NCI-H2029 treated with DMSO at 0.1 percent for 48 hours (cell line): Measurements from ENCODE around the gene CEP95.
"Not testable (repeated sequence)": the region's sequence is repeated elsewhere in the genome, so short reads cannot be mapped to it uniquely, and the experiment has no call there.

Source experiments
- DNase-seq: peaks from one replicate; lab custom pipeline; 2025; lab: John Stamatoyannopoulos, UW

Gene CEP95

DNA sequence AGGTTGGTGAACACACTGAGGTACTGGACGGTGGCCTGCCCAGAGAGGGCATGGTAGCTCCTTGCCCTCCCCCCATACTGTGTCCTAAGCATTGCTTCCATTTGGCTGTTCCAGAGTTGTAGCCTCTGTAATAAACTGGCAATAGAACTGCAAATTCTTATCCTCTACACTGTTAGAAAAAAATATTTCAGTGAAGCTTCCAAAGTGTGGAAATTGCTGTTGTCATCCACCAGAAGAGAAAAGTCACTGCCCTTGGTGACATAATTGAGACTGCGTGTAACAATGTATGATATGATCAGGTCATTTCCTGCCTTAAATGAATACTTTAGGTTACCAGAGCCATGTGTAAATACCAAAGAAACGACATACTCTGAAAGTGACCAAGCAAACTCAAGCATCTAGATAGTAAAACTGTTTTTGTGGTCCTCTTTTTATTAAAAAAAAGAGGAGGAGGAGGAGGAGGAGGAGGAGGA is 65.9 kb downstream of the CEP95 start:
- DNase-seq: no peak

DNA sequence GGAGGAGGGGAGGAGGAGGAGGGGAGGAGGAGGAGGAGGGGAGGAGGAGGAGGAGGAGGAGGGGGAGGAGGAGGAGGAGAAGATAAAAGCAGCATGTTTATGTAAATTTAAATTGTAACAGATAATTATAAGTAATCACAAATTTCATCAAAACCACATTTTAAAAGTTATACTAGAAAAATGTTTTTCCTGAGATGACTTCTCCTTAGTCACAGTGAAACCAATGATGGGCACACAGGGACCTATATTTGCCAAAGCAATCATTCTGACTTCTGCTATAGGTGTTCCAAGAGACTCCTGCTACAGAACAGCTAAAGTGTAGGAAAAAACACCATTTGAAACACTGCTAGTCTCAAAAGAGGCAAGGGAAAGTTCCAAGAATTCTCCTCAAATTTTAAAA is 66.4 kb downstream of the CEP95 start:
- no peak for DNase-seq

DNA sequence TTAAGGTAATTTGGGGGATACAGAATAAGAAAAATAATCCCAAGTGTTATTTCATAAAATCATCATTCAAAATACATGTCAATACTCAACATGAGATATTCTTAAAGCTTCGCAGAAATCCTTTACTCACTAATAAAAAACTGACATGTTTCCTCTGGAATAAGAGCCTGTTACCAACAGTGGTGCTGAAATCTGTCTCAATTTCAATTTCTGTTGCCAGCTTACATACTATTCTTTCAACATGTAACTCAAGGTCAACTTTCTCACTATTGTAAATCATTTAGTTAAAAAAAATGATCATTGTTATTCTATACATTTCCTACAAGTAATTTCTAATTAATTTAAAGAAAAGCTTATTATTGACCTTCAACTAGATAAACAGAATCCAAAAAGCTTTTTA is 67.9 kb downstream of the CEP95 start:
- DNase-seq: no peak

GRCh38 chr17:64575431-64575830 is 68.7 kb downstream of the CEP95 start:
- no peak for DNase-seq

DNA sequence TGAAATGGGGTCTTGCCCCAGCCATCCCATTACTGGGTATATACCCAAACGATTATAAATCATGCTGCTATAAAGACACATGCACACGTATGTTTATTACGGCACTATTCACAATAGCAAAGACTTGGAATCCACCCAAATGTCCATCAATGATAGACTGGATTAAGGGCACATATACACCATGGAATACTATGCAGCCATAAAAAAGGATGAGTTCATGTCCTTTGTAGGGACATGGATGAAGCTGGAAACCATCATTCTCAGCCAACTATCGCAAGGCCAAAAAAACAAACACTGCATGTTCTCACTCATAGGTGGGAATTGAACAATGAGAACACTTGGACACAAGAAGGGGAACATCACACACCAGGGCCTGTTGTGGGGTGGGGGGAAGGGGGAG is 70.2 kb downstream of the CEP95 start:
- not testable (repeated sequence) for DNase-seq

DNA sequence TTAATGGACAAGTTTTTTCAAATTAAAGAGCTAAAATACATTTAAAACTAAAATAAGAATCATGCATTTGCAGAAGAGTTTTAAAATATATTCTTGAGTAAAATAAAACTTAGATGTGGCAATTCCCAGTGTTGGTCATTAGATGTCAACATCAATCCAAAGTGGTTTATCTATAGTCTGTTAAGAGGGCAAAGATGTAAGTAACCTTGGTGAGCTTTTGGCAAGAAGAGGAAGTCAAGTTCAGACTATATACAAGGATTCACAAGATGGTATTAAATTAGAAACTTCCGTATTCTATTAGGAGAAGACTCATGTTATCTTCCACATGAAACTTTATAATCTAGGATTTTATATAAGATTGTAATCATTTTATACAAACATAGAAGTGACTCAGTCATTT is 73.1 kb downstream of the CEP95 start:
- DNase-seq: no peak

DNA sequence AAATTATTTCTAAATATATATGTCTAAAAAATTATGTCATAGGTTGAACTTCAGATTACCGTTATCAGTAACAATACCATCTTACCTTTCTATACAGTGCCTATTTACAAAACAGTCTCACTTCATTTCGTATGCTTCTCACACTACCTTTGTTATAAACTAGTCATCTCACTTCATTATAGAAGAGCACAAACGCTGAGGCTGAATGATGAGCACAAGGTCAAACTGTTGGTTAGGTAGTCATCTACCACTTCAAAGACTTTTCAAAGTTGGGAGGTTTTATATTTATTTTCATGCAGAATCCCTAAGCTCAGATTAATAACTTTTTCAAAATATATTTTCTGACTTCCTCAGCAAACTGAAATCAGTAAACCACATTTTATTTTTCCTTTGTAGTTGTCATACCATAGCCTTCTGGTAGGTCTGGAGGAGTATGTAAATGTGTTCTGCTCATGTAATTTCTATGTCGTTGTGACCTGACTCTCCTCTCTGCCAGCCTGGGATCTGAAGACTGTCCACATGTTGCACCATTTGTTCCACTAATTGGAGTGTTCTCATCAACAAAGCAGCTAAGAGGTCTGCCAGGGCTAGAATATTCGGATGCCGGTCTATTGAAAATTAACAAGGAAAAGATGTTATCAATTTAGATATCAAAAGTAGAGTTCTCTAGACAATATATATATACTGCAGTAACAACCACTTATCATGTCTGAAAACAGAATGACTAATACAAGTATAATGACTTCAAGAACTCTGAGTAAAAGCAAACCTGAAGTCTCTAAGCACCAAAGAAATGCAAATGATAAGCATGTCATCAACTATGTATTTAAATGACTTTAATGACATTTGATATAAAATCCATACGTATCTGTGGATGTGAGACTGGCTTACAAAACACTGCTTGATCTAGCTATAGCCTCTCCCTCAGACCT is 73.9 kb downstream of the CEP95 start:
- no peak for DNase-seq

GRCh38 chr17:64583038-64583437 is 76.3 kb downstream of the CEP95 start:
- no peak for DNase-seq

DNA sequence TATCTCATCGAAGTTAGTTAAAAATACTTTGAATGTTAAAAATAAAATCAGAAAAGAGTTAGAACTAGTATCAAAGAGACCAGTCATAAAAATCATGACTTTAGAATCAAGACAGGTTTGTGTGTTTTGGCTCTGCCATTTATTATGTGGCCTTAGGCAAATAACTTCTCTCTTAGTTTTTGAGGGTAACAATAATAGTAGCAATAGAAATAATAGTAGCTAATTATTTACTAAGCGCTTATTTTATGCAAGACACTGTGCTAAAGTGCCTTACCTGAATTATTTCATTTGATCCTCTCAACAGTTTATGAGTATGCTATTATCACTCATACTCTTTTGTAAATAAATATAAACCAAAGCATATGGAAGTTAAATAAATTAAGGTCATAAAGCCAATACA is 78.4 kb downstream of the CEP95 start:
- DNase-seq: no peak
